ENCODE measurements around the gene KAT6B.

Gene KAT6B

DNA sequence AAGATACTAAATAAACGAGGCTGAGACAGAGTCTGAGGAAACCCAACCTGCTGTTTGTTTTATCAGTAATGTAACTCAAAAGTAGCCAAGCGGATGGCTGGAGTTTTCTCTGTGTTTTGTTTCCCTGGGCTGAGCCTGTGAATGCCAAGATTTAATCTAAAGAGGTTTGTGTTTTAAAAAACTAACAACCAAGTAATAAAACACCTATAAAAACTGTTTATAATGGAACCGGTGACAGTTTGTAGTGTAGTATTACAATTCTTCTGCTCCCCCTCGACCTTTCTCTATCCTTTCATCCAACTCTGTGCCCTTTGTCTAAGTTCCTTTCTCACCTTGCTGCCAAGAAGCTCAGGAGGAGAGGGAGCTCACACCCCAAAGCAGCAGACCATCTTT lies 2.6 kb upstream of the KAT6B start:
- no peak for DNase-seq (ENCODE audit: low read depth in 2 of 2)

- DNase-seq (ENCODE audit: low read depth in 2 of 2): no peak
Observed at GRCh38 chr10:74824184-74824899, 2.1 kb upstream of the KAT6B start.

DNA sequence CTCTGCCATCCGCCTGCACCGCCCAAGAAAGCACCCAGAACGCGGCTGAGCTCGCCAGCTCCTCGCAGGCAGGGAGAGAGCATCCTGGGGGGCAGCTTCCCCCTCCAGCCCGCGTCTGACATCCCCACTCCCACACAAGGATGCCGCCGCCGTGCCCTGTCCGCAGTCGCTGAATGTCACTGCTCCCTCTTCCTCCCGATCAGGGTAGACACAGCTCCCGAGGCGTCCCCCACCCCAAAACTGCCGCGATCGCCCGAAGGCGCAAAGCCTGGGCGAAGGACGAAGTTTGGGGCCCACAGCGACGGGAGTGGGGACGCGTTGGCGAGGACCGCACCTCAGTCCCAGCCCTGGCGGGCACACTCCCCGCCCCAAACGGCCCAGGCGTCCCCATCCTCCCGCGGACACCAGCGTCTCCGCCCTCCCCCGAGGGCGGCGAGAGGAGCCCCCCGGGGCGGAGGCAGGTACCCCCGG lies 1.5 kb upstream of the KAT6B start:
- DNase-seq (ENCODE audit: low read depth in 2 of 2): peak; percentile 24 to 29

DNA sequence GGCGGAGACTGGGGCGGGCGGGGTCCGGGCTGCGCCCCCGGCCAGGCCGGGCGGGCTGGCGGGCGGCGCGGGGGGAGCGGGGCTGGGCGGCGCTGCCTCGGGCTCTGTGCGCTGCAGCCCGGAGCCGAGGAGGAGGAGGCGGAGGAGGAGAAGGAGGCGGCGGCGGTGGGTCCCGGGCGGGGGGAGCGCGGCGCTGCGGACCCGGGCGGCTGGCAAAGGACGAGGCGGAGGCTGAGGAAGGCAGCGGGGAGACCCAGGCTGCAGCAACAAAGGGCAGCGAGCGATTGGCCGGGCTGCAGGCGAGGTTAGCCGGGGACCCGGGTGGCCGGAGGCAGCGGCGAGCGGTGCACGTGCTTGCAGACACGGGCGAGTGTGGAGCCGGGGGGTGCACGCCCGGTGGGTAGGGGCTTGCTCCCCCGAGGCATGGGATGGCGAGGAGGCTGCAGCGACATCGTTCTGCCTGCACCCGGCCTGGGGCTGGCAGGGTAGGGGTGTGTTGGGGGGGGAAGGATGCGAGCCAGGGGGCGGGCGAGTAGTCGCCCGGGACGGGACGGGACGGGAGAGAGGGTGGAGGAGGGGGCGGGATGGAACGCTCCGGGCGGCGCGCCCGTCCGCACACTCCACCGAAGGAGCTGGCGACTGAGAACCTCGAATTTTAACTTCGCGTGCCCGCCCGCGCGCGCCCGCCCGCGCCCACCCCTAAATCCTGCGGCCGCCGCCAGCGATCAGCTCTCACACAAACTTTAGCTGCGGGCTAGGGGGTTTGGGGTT lies 844 bp upstream of the KAT6B start:
- peak in 1 of 2 experiments; percentile 28 for DNase-seq (ENCODE audit: low read depth in 2 of 2)

DNA sequence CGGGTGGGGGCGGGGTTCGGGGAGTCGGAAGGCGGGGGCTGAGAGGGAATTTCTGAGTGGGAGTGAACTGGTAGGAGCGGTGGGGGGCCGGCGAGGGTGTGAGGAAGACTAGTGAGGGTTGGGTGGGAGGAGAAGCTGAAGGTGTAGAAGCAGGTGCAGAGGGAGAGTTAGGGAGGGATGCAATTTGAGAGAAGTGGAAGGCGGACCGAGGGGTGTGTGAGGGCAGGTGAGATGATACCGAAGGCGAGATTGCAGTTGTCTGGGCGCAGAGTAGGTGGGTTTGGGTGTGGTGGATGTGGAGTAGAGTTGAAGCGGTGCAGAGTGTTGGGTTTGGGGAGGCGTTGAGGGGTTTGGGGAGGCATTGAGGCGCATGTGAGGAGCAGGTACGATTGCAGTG lies 643 bp downstream of the KAT6B start:
- DNase-seq (ENCODE audit: low read depth in 2 of 2): no peak

DNA sequence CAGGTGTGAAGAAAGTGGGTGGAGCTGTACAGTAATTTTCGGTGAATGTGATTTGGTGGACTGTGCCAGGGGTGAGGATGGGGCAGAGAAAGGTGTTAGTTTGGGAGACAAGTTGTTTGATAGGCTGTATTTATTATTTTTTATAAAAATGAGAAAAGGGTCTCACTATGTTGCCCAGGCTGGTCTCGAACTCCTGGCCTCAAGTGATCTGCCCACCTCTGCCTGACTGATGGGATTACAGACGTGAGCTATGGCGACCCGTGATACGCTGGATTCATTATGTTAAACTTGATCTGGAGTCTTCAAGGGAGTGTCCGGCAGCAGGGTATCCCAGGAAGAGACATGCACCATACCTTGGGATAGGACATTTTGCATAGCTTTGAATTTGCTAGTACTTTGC lies 1.3 kb downstream of the KAT6B start:
- no peak for DNase-seq (ENCODE audit: low read depth in 2 of 2)

GRCh38 chr10:74828946-74829345 lies 2.5 kb downstream of the KAT6B start:
- DNase-seq (ENCODE audit: low read depth in 2 of 2): no peak

- no peak for DNase-seq (ENCODE audit: low read depth in 2 of 2)
Observed at GRCh38 chr10:74831518-74832120, 5.2 kb downstream of the KAT6B start.

DNA sequence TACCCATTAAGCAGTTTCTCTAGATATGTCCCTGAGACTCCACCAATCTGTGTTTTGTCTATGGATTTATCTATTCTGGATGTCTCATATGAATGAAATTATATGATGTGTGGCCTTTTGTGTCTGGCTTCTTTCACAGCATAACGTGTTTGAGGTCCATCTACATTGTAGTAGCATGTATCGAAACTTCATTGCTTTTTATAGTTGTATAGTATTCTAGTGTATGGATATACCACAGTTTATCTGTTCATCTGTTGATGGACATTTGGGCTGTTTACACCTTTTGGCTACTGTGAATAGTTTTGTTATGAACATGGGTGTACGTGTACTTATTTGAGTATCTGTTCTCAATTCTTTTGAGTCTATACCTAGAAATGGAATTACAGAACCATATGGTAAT lies 9.6 kb downstream of the KAT6B start:
- no peak for DNase-seq (ENCODE audit: low read depth in 2 of 2)

- no peak for DNase-seq (ENCODE audit: low read depth in 2 of 2)
Observed at GRCh38 chr10:74836877-74837276, 10.5 kb downstream of the KAT6B start.

GRCh38 chr10:74837743-74838142 lies 11.3 kb downstream of the KAT6B start:
- DNase-seq (ENCODE audit: low read depth in 2 of 2): no peak

DNA sequence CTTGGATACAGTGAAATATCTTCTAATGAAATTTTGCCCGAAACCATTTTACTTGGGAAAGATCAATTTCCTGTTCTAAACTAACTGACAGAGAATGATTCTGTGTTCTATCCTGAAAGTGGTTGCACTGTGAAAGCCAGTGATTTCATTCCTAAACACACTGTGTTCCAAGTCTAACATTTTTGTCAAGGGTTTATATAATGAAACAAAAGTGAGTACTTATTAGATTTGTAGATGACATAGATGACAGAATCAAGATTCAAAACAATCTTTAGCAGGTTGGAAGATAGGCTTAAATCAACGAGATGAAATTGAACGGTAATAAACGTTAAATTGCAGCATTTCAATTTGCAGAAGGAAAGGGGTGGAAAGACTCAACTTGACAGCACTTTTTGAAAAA lies 13.3 kb downstream of the KAT6B start:
- DNase-seq (ENCODE audit: low read depth in 2 of 2): no peak

GRCh38 chr10:74841265-74841973 lies 15.0 kb downstream of the KAT6B start:
- DNase-seq (ENCODE audit: low read depth in 2 of 2): no peak

DNA sequence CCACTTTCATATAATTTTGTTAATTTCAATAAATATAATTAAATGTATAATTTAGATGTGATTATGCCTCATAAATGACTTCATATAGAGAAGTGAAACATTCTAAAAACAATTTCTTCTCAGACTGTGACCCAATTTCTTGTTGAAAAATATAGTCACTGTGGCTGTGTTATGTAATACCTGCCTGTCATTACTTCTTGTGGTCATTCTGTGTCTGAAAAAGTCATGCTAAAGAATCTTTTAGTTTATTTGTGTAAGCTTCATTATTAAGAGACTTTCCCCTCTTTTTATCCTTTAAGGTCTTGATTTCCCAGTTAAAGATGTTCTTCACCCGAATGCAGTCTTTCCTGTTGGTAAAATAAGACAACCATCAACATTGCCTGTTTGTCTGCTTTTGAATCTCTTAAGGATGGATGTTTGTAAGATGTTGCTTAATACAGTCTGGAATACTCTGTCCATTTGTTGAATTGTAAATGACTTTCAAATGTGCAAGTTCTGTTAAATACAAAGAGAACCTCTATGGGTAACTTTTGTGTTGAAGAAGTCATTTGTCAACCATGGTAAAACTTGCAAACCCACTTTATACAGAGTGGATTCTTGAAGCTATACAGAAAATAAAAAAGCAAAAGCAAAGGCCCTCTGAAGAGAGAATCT lies 16.0 kb downstream of the KAT6B start:
- no peak for DNase-seq (ENCODE audit: low read depth in 2 of 2)

DNA sequence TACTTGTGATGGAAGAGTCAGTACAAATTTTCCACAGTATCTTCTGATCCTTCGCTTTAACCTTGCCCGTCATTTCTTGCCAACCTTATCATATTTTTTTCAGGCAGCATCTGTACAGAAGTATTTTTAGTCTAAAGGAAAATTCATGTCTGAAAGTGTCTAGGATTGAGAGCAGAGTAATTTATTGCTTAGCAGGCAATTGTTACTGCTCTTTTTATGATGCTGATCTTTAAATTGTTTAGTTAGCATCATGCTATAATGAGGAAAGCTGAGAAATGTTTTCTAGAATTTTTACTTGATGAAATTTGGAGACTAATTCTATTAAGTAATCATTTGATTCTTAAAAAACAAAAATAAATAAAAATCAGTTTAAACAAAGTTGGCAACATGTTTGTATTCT lies 20.6 kb downstream of the KAT6B start:
- DNase-seq (ENCODE audit: low read depth in 2 of 2): no peak

- DNase-seq (ENCODE audit: low read depth in 2 of 2): no peak
Observed at GRCh38 chr10:74851831-74852230, 25.4 kb downstream of the KAT6B start.

DNA sequence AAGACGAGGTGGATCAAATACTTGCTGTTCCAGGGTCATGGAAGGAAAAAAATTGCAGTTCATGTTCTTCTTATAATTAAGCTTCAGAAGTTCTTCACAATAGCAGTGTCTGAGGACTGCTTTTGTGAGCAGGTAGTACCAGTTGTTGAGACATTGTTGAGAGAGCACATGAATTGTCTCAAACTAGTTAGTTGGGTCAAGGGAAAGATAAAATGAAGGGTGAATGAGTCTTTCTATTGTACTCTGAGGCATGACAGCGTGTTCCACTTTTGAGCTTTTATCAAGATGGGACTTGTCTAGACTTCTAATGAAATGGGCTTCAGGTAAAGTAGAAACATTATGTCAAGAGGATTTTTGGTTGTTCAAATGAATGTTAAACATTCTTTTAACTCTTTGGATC lies 26.0 kb downstream of the KAT6B start:
- no peak for DNase-seq (ENCODE audit: low read depth in 2 of 2)

GRCh38 chr10:74854610-74855009 lies 28.2 kb downstream of the KAT6B start:
- DNase-seq (ENCODE audit: low read depth in 2 of 2): no peak

- DNase-seq (ENCODE audit: low read depth in 2 of 2): no peak
Observed at GRCh38 chr10:74855027-74855426, 28.6 kb downstream of the KAT6B start.

GRCh38 chr10:74855439-74855838 lies 29.0 kb downstream of the KAT6B start:
- DNase-seq (ENCODE audit: low read depth in 2 of 2): no peak

- no peak for DNase-seq (ENCODE audit: low read depth in 2 of 2)
Observed at GRCh38 chr10:74856940-74857339, 30.5 kb downstream of the KAT6B start.

DNA sequence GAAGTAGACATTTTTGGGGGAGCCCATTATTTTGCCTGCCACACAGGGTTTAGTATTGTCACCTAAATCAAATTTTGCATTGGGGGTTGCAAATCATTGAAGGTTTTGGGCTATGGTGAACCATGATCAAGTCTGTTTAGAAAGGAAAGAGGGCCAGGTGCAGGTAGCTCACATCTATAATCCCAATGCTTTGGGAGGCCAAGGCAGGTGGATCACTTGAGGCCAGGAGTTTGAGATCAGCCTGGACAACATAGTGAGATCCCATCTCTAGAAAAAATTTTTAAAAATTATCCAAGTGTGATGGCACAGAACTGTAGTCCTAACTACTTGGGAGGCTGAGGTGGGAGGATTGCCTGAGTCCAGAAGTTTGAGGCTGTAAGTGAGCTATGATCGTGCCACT lies 31.2 kb downstream of the KAT6B start:
- no peak for DNase-seq (ENCODE audit: low read depth in 2 of 2)
